NCI-H1105 treated with DMSO at 0.1 percent for 48 hours (cell line): Measurements from ENCODE around the gene FRZB.
"Not testable (repeated sequence)": the region's sequence is repeated elsewhere in the genome, so short reads cannot be mapped to it uniquely, and the experiment has no call there.

Source experiments
- DNase-seq: peaks from one replicate; lab custom pipeline; 2025; lab: John Stamatoyannopoulos, UW

Gene FRZB, protein sequence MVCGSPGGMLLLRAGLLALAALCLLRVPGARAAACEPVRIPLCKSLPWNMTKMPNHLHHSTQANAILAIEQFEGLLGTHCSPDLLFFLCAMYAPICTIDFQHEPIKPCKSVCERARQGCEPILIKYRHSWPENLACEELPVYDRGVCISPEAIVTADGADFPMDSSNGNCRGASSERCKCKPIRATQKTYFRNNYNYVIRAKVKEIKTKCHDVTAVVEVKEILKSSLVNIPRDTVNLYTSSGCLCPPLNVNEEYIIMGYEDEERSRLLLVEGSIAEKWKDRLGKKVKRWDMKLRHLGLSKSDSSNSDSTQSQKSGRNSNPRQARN

DNA sequence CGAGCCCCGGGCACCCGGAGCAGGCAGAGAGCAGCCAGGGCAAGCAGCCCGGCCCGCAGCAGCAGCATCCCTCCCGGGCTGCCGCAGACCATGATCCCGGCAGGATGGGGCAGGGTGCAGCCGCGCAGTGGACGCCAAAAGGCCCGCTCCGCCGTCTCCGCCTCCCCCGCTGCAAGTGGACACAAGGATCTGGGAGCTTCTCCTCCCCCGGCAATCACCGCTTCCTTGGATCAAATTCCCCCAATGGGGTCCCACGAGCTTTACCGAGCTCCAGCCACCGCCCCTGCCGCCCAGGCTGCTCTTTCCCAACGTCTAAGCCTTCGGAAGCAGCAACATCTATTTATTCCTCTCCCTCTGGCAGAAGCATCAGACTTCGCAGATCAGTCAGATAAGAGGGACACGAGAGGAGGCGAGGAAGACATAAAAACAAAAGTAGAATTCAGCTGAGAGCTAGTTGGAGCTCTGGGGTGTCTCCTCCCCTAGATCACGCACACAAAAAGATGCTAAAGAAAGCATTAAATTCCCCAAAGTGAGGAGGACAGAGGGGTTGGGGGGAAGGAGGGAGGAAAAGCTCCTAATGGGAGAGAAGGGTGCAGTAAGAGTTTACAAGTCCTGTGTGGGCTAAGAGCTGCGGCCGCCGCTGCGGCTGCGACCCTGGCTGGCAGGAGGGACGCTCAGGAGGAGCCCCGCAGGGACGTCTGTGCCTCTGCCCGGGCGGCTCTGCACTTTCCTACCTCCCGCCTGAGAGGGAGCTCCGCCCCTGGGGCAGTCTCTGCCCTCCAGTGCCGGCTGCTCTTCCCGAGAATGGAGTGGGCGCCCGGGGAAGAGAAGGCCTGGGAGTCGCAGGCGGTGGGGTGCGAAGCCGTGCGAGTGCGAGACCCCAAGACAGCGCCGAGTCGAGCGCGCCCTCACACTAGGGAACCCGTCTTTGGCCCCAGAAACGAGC lies at the start of gene FRZB:
TSS of gene FRZB (minus strand) at position 177 of the 946 bp plus-strand sequence. CDS start at position 92, 85 bp downstream.
- peak; percentile 34 for DNase-seq

DNA sequence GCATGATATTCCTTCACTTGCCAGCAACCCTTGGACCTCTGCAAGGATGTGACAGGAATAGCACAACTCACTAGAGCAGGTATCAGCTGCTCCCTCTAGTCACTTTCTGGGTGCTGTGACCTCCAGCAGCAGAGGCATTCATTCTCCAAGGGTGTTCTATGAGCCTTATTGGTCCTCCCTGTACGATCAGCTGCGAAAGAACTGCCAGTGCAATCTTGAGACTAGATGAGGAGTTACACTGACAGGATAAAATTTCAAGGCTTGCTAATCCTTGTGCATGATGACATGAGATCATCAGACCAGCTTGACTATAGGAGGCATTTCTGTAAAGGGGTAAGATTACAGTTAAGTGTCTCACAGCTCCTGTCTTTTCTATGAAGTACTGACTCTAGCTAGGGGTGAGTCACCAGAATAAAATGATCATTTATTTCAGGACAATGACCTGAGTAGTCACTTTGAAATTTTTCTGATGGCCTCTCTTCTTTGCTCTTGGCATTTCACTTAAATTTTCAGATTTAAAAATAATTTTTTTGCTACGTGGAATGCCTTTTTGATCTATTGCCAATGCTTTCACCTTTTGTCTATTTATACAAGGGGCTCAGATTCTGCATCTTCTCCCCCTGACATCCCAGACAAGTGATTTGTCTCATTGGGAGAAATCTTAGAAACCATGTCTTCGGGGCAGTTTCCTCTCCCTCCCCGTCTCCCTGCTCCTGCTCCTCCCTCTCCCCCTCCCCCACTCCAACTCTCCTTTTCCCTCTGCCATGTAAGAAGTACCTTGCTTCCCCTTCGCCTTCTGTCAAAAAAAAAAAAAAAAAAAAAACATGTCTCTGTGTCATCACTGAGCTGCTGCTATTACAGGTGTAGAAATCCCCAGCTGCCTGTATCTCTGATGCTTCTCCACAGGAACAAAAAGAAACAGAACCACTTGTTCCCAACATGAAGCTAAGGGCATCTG lies 49.2 kb upstream of the FRZB start:
- DNase-seq: no peak

DNA sequence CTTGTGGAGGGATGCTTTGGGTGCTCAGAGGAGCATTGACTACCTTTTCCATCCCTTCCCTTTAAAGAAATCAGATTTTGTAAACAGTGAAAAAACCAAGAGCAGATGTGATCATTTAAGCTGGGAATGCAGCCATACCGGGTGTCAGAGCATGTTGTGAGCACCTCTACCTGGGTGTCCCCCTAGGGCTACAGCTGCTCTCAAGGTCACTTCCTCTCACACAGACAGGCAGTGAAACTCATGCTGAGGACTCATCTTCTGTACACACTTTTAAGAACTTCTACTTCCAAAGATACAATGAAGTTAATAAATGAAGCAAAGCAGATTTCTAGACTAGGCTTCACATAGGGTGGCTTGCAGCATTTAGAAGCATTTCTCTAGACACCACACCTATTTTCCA lies 48.4 kb upstream of the FRZB start:
- DNase-seq: no peak

DNA sequence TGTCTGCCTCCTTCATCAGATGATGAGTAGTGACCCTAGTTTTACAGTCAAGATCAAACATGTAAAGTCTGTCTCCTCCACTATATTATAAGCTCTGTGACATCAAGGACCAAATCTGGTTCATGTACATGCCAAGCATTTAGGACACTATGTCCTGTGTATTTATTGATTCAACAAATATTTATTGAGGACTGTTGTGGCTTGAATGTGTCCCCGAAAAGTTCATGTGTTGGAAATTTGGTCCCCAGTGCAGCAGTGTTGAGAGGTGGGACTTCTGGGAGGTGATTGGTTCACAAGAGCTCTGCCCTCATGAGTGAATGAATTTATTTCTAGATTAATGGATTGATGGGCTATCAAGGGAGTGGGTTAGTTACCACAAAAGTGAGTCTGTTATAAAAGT lies 46.6 kb upstream of the FRZB start:
- DNase-seq: no peak

DNA sequence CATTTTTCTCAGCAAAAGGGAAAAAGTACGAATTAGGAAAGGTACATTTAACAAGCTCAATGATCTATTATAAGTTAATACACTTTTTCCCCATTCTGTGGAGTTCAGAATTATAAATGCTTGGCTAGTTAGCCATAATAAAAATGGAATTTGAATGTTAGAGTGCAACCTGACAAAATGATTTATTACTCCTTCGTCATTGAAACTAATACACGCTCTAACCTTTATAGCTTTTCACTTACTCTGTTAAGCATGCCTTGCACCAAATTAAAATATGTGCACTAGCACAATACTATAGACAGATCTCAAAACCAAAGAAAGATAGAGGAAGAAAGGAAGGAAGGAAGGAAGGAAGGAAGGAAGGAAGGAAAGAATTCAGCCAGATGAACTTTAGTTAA lies 46.1 kb upstream of the FRZB start:
- no peak for DNase-seq

DNA sequence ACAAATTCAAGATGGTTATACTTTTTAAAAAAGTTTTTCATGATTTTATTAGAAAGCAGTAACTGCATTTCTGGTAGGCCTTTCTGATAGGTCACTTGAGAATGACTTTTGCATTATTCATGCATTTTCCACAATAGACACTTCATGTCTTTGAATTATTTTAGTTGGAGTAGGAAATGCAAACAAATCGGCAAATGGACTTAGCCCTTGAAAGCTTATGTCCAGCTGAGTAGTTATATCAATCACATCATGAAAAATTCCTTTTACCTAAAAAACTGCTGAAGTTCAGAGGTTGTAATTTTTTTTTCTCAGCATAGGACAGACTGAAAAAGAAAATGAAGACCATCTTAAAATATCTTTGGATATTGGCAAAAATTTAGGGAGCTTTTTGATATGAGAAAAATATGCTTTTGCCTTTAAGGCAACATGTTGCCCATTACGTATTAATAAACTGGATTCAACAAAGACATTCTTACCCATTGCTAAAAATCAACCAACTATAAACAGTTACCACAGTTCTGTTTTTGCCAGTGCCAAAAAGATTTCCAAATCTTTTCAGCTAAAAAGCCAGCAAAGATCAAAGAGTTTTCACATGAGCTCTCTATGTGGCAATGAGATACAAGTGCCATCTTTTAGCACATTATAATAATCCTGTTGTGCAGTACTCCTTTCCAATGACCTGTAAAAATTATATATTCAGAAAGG lies 45.5 kb upstream of the FRZB start:
- no peak for DNase-seq

DNA sequence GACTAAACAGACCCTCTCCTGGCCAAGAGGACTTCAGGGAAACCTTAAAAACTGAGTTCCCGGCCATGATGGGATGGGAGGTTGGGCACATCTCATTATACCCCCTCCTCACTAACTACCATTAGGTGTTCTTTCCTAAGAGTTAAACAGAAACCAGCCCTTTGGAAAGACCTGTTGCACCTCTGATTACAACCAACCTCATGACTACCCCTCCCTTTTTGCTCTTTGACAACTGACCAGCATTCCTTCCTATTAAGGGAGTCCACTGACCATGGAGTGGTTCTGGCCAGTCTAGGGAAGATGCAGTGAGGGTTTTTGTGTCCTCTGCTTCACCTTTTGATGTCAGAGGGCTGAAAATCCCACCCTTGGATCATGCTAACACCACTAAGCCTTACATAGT lies 44.5 kb upstream of the FRZB start:
- no peak for DNase-seq

DNA sequence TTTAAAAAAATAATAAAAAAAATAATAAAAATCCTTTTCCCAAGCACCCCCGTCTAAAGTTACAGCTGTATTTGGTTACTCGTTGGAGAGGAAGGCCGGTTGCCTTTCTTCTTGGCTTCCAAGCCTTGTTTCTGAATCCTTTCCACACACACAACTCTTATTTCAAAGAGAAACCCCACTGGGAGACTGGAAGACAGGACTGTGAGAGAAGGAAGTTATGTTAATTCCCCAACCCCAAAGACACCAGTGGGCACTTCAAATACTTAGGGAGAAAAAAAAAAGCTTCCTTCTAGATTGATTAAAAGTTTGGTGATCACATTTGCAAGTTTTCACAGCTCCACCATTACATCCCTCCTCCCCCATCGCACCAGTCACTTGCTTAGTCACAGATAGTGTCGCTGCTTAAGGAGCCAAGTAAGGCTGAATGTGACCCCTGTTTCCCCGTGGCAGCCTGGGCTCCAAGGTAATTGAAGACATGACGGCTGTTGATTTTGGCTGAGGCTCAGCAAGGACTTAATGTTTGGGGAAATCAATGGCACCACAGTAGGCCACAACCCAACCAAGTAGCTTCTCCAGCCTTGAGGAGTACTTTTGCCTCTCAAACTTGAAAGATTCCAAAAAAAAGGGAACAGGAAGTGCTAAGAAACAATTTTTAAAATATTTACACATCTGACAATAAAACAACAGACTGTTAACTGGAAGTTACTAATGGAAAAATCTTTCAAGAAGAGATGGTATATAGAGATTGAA lies 40.8 kb upstream of the FRZB start:
- no peak for DNase-seq

DNA sequence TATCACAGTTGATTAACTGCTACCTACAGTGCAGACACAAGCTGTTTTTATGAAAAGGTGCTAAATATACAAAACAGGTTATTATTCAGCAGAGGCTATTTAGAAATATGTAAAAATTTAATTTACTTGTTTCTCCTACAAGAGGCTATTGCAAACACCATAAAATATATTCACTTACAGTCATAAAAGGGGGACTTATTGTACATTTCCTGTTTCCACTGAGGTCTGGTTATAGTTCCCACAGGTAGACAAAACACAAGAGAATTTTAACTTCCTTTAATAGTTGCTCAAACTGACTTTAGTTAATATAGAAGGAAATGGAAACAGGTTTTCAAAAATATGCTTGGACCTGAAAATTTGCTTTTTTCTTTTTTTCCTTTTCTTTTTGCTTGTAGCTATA lies 40.0 kb upstream of the FRZB start:
- DNase-seq: no peak

DNA sequence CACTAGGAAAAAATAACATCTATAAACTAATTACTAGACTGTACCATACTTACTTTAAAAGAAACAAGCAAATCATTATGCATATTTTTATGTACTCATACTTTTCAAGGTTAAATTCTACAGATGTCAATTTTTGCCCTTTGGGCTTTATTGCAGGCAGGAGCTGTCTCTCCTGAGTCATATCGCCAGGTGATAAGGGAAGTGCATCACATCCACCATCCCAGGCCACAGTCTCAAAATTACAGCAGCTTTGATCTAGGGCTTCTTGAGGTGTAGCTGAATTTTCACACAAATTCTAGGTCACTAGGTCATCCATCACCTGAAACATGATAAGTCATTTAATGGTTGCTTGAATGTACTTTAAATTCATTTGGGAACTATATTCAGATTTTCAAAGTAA lies 38.4 kb upstream of the FRZB start:
- DNase-seq: no peak

DNA sequence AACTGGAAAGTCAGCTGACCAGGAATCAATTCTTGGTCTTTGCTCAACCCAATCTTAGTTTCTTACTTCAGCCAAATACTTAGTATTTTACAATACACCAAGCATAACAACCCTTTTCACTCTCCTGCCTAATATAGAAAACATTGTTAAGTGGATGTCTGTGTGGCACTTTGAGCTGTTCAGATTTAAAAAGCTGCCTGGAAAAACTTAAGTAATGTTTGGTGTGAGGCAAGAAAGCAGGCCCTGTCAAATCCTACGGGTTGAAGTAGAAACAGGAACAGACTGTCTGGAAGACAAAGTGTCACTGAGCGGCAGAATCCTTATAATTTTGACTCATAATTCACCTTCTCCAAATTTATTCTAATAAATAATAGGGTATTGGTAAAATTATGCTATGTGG lies 37.1 kb upstream of the FRZB start:
- no peak for DNase-seq

DNA sequence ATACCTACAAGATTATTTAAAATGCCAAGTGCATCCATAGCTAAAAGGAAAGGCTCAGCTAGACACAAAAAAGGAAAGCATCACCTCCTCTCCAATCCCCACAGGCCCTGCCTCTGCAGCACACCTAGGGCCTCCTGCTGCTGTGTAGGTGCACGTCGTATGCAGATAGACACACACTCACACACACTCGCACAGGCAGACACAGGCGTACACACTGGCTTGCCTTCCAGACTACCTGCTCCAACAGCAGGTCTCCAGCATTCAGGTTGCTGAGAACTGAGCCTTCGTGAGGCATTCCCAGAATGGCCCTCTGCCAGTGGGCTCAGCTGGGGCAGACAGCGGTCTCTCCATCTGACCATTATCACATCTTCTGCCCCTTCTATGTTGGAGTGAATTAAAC lies 35.3 kb upstream of the FRZB start:
- DNase-seq: no peak

DNA sequence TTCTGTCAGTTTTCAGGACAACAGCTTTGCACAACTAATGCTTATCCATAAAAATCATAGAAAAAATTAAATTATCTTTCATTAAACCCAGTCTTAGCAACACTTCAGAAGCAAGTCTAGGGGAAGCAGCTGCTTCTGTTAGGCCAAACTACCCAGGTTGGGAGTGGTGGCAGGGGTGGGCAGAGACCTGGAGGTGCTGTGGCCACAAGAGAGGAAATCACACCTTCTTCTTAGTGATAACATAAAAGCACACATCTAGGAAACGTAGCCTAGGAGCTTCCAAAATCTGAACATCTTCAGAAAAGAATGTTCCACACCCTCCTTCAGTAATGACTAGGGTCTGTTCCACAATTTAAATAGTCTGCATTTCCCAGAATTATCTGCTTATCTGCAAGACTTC lies 32.3 kb upstream of the FRZB start:
- peak; percentile 51 for DNase-seq

DNA sequence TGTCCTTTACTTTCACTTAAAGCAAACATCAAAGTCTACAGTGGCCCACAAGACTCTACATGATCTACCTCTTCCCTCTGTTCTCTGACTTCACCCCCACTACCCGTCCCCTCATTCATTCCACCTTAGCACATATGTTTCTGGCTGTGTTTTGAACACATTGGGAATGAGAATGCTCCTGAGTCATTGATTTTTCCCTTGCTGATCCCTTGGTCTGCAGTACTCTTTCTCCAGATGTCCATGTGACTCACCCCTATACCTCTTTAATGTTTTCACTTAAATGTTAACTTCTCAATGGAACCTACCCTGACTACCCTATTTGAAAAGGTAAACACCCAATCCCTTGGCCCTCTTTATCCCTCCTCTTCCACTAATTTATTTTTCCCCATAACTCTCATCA lies 30.7 kb upstream of the FRZB start:
- no peak for DNase-seq

DNA sequence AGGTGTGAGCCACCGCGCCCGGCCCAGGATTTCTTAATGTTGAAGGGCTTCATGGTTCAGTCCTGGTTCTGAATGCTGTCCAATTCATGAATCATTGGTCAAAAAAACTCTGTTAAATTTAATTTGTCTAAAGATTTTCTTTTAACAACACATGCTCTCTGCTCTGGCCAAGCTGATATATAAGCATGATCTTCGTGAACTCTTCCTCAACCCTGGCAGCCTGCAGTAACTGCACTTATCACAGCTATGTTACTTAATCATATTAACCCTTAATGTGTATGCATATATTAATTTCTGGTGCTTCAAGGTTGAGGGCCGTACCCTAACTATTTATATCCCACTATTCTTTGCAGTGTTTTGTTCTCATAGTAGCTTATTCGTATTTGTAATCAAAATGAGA lies 29.4 kb upstream of the FRZB start:
- DNase-seq: no peak

DNA sequence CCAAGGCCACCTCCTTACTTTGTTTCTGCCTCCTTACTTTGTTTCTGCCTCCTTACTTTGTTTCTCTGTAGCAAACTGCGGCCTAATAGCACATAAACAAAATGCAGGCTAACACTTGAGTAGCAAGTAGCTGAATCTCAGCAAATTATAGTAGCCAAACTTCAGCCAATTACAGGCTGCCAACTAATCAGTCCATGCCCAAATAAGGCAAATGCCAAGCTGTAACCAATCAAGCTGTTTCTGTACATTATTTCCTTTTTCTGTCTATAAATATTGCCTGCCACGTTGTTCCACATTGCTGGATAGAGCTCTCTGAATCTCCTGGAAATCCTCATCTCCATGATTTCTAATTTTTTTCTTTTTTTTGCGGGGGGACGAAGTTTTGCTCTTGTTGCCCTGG lies 28.7 kb upstream of the FRZB start:
- no peak for DNase-seq

DNA sequence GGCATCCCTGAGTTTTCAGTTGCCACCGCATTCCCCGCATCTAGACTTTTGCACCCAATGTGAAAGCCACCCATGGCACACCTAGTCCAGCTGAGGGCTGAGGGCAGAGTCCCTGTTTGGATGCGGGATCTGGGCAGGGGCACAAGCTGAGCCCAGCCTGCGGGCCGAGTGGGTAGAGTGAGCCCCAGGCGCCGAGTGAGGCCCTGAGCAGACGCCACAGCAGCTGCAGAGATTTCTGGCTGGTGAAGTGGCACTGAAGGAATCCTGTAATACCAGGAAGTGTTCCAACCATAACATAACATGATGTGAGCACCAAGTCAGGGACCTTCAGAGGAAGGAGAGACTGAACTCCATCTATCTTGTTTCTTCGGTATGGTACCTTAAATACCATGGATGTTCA lies 27.7 kb upstream of the FRZB start:
- DNase-seq: no peak

DNA sequence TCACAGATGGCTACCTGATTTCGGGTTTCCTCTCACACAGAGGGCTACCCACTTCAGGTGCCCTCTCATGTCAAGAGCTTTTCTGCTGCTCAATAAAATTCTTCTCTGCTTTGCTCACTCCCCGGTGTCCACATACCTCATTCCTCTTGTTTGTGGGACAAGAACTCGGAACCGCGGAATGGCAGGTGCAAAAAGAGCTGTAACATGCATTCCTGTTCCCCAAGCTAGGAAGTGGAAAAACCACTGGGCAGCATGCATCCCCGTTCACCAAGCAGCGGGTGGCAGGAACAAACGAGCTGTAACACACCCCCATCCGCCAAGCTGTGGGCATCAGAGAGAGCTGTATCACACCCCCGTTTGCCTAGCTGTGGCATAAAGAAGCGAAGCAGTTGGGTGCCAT lies 27.2 kb upstream of the FRZB start:
- DNase-seq: no peak

DNA sequence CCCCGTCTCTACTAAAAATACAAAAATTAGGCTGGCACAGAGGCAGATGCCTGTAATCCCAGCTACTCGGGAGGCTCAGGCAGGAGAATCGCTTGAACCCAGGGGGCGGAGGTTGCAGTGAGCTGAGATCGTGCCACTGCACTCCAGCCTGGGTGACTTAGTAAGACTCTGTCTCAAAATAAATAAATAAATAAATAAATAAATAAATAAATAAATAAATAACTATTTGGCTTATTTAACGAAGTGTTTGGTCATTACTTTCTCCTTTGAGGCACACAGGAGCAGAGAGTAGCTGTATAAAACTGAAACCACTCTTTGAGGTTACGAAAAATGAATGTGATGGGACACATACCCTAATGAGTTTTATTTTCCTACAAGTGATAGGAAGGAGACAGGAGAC lies 26.6 kb upstream of the FRZB start:
- not testable (repeated sequence) for DNase-seq

DNA sequence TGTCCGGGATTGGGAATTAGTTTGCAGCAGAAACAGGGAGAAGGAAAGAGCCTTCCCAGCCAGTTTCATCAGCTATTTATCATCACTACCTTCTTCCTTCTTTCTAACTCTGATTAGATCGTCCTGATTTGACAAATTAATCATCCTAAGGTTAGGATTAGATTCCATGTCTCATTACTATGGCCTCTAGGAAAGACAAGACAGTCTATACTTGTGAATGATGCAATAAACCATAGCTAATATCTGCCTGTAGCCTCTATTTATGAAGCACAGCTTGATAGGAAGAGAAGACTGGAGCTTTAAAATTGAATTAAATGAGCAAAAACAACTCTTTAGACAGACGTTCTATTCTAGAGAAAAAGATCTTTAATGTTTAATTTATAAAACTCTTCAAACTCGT lies 25.2 kb upstream of the FRZB start:
- no peak for DNase-seq
